ENCODE measurements around the gene RNF220.

DNA sequence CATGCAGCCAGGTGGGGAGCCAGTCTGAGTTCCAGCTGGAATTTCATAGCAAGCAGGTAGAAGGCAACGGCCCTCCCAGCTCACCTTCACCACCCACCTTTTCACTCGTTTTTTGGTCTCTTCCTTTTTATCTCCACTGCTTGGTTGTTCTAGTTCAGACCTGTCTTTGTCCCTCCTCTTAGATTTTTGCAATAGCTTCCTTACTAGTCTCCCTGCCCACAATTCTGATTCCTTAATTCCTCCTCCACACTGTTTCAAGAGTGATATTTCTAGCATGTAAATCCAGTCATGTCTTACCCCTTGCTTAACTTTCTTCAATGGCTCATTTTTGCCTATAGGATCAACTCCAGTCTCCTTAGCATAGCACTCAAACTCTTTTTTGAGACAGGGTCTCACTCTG lies 149.7 kb downstream of the RNF220 start:
- TF ChIP-seq, protein P1, sequence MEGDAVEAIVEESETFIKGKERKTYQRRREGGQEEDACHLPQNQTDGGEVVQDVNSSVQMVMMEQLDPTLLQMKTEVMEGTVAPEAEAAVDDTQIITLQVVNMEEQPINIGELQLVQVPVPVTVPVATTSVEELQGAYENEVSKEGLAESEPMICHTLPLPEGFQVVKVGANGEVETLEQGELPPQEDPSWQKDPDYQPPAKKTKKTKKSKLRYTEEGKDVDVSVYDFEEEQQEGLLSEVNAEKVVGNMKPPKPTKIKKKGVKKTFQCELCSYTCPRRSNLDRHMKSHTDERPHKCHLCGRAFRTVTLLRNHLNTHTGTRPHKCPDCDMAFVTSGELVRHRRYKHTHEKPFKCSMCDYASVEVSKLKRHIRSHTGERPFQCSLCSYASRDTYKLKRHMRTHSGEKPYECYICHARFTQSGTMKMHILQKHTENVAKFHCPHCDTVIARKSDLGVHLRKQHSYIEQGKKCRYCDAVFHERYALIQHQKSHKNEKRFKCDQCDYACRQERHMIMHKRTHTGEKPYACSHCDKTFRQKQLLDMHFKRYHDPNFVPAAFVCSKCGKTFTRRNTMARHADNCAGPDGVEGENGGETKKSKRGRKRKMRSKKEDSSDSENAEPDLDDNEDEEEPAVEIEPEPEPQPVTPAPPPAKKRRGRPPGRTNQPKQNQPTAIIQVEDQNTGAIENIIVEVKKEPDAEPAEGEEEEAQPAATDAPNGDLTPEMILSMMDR (IDR thresholded peaks at IDR 0.05), result no peak
- TF ChIP-seq POLR2A (IDR thresholded peaks at IDR 0.05) (no peak), EP300 (IDR thresholded peaks at IDR 0.05) (no peak)
